Stomach (tissue), 4 donors: ENCODE data around the gene C1orf159.

ENCODE experiments used
- CTCF ChIP-seq, 7 experiments: fragments of 450-650 bp in 4 of 7; fragments of 200-600 bp in 3 of 7; sonication (generic) in 3 of 7; IDR thresholded peaks; one replicate each; pipeline ENCODE4 v1.5.1; 2016 to 2019; ENCODE audit warnings: antibody characterized with exemption in 7 of 7, control low read depth in 2 of 7, mild to moderate bottlenecking in 1 of 7
- EP300 ChIP-seq: sonication (generic); formaldehyde crosslinking; IDR thresholded peaks from one replicate; pipeline ENCODE4 v1.6.1; 2017; ENCODE audit warnings: antibody characterized with exemption
- POLR2A ChIP-seq, 4 donors: fragments of 450-650 bp; IDR thresholded peaks; one replicate each; pipeline ENCODE4 v1.6.1; 2016; ENCODE audit warnings: antibody characterized with exemption in 4 of 4, control low read depth in 2 of 4, mild to moderate bottlenecking in 1 of 4, moderate library complexity in 1 of 4
- POLR2AphosphoS5 ChIP-seq, 3 donors: sonication (generic); formaldehyde crosslinking; IDR thresholded peaks; one replicate each; pipeline ENCODE4 v1.6.1; 2016; ENCODE audit warnings: antibody characterized with exemption in 3 of 3

- TF ChIP-seq POLR2A (IDR thresholded peaks at IDR 0.05) (no peak), CTCF (IDR thresholded peaks at IDR 0.05) (no peak), POLR2AphosphoS5 (IDR thresholded peaks at IDR 0.05) (no peak), EP300 (no peak)
Measured at GRCh38 chr1:1082239-1082775, 33.6 kb downstream of the C1orf159 start.
